HCT116 (cell line): ENCODE measurements around the gene VAV1. TPM values are rescaled to one million over a fixed set of nuclear protein-coding genes. Genes with fewer than 3 reads are reported as not detected.

Experiments
- ATAC-seq: fragments of 200-7000 bp; cut with Tn5 transposase; 2 replicates; pipeline ENCODE4 v1.9.1; 2020; ENCODE audit warnings: mild to moderate bottlenecking, moderate library complexity
- BruUV-seq: library from RNA; stranded (reverse); fragments of 400-500 nt; replicated peaks from 2 replicates; lab custom pipeline; 2021; lab: Mats Ljungman, UMichigan
- CTCF ChIA-PET: fragments of 300-600 bp; sonication (Branson Sonifier 250); formaldehyde crosslinking; loops from one replicate; lab custom pipeline; 2021; ENCODE audit warnings: antibody characterized with exemption; lab: Charles Lee
- POLR2A ChIA-PET: fragments of 300-600, 350-600 bp; sonication (Branson Sonifier 250); formaldehyde crosslinking; loops from one replicate; lab custom pipeline; 2021; ENCODE audit warnings: antibody characterized with exemption; lab: Charles Lee
- RAD21 ChIA-PET, 2 experiments: fragments of 300-600 bp; sonication (Branson Sonifier 250); formaldehyde crosslinking; loops; one replicate each; lab custom pipeline; 2023; ENCODE audit warnings: low total read pairs in 2 of 2; ENCODE audit not compliant: uncharacterized antibody in 2 of 2, unreplicated experiment in 2 of 2, low non-redundant PET in 1 of 2; lab: Charles Lee
- DNase-seq: peaks from one replicate; pipeline ENCODE4 v3.0.0-alpha.2; 2010; ENCODE audit warnings: low read depth, low spot score
- H2AFZ ChIP-seq: fragments of 200-600 bp; shearing (Covaris generic), sonication (generic); 2 replicates; pipeline ENCODE4 v1.6.1; 2017; ENCODE audit warnings: low read depth, mixed run types, mixed read lengths, antibody characterized with exemption, low read length; ENCODE audit not compliant: poor library complexity, severe bottlenecking
- H3K27ac ChIP-seq: 2 replicates; pipeline ENCODE4 v1.5.1; 2012; ENCODE audit warnings: low read depth, low read length
- H3K27me3 ChIP-seq: fragments of 200-600 bp; sonication (generic); 2 replicates; pipeline ENCODE4 v1.6.1; 2016; ENCODE audit warnings: mixed run types, low read length, mixed read lengths; ENCODE audit not compliant: insufficient read depth
- H3K36me3 ChIP-seq, 2 experiments: fragments of 200-500 bp in 1 of 2; fragments of 200-600 bp in 1 of 2; sonication (Bioruptor generic) in 1 of 2; sonication (generic) in 1 of 2; 2 replicates each; pipeline versions ENCODE4 v1.5.1 to v1.6.1; 2014 to 2016; ENCODE audit warnings: low read length in 2 of 2, inconsistent platforms in 1 of 2, mixed read lengths in 1 of 2, mixed run types in 1 of 2; ENCODE audit not compliant: insufficient read depth in 2 of 2, control insufficient read depth in 1 of 2
- H3K4me1 ChIP-seq, 2 experiments: fragments of 200-600 bp in 1 of 2; sonication (generic) in 1 of 2; 2 replicates each; pipeline versions ENCODE4 v1.5.1 to v1.6.1; 2012 to 2017; ENCODE audit warnings: low read length in 2 of 2, inconsistent platforms in 1 of 2, mild to moderate bottlenecking in 1 of 2, mixed read lengths in 1 of 2, mixed run types in 1 of 2, moderate library complexity in 1 of 2; ENCODE audit not compliant: insufficient read depth in 2 of 2, control insufficient read depth in 1 of 2
- H3K4me2 ChIP-seq: fragments of 200-600 bp; sonication (generic); 2 replicates; pipeline ENCODE4 v1.6.1; 2017; ENCODE audit warnings: mixed run types, low read length, mixed read lengths
- H3K4me3 ChIP-seq, 2 experiments: fragments of 200-600 bp in 1 of 2; sonication (generic) in 1 of 2; replicated peaks in 1 of 2; 2 replicates each; pipeline ENCODE4 v1.5.1; 2011 to 2016; ENCODE audit warnings: low read length in 2 of 2, control low read depth in 1 of 2, low read depth in 1 of 2, mild to moderate bottlenecking in 1 of 2, mixed read lengths in 1 of 2, mixed run types in 1 of 2
- H3K79me2 ChIP-seq: fragments of 200-600 bp; sonication (generic); 2 replicates; pipeline ENCODE4 v1.6.1; 2017; ENCODE audit warnings: mild to moderate bottlenecking, mixed run types, low read length, moderate library complexity, mixed read lengths; ENCODE audit not compliant: insufficient read depth
- H3K9ac ChIP-seq: fragments of 200-600 bp; sonication (generic); 2 replicates; pipeline ENCODE4 v1.6.1; 2016; ENCODE audit warnings: low read length, mixed read lengths
- H3K9me2 ChIP-seq: fragments of 200-600 bp; sonication (generic), shearing (Covaris generic); 2 replicates; pipeline ENCODE4 v1.6.1; 2017; ENCODE audit warnings: mixed run types, mild to moderate bottlenecking, moderate library complexity; ENCODE audit not compliant: insufficient read depth
- H3K9me3 ChIP-seq, 2 experiments: fragments of 200-500 bp in 1 of 2; fragments of 200-600 bp in 1 of 2; sonication (Bioruptor generic) in 1 of 2; sonication (generic) in 1 of 2; 2 replicates each; pipeline ENCODE4 v1.6.1; 2014 to 2017; ENCODE audit warnings: low read length in 2 of 2, mixed read lengths in 2 of 2, inconsistent platforms in 1 of 2, low read depth in 1 of 2, mild to moderate bottlenecking in 1 of 2, mixed run types in 1 of 2, moderate library complexity in 1 of 2; ENCODE audit not compliant: control insufficient read depth in 1 of 2, insufficient read depth in 1 of 2
- H4K20me1 ChIP-seq: fragments of 200-600 bp; sonication (generic), shearing (Covaris generic); 2 replicates; pipeline ENCODE4 v1.6.1; 2017; ENCODE audit warnings: mixed run types, mild to moderate bottlenecking, moderate library complexity; ENCODE audit not compliant: insufficient read depth
- CBX3 ChIP-seq: IDR thresholded peaks from 2 replicates; pipeline ENCODE4 v1.6.1; 2012; ENCODE audit warnings: low read depth
- CEBPB ChIP-seq: IDR thresholded peaks from 2 replicates; pipeline ENCODE4 v1.6.1; 2012; ENCODE audit warnings: low read depth
- EZH2 ChIP-seq: fragments of 200-600 bp; sonication (generic); IDR thresholded peaks from 2 replicates; pipeline ENCODE4 v1.6.1; 2017; ENCODE audit warnings: antibody characterized with exemption, mixed run types
- EZH2phosphoT487 ChIP-seq: fragments of 200-600 bp; IDR thresholded peaks from 2 replicates; pipeline ENCODE4 v1.6.1; 2018; ENCODE audit warnings: antibody characterized with exemption, borderline replicate concordance
- POLR2A ChIP-seq: IDR thresholded peaks from 2 replicates; pipeline ENCODE4 v1.7.0; 2011; ENCODE audit warnings: borderline replicate concordance; ENCODE audit not compliant: insufficient read depth, insufficient read length; ENCODE audit errors: extremely low read depth
- POLR2AphosphoS5 ChIP-seq: IDR thresholded peaks from 2 replicates; pipeline ENCODE4 v1.6.1; 2011; ENCODE audit warnings: mild to moderate bottlenecking, low read depth, low read length, moderate library complexity
- SIN3A ChIP-seq: IDR thresholded peaks from 2 replicates; pipeline ENCODE4 v1.6.1; 2012; ENCODE audit warnings: low read depth
- ZBTB33 ChIP-seq: IDR thresholded peaks from 2 replicates; pipeline ENCODE4 v1.6.1; 2011; ENCODE audit warnings: mild to moderate bottlenecking, low read length, moderate library complexity; ENCODE audit not compliant: insufficient replicate concordance; ENCODE audit errors: extremely low read depth
- intact Hi-C: fragments of 100-400 bp; cut with micrococcal nuclease; formaldehyde crosslinking; loops from 2 replicates; pipeline ENCODE4 v1.10.0; 2022
- total RNA-seq: library from RNA; stranded (reverse); gene quantifications from one replicate; pipeline ENCODE4 v1.2.1, GENCODE V29; 2021; ENCODE audit not compliant: unreplicated experiment

VAV1 gene
- total RNA-seq, 1 experiment from 2014 or later: 20.6 TPM

GRCh38 chr19:6773323-6773931, 919 bp downstream of the VAV1 start:
- Histone ChIP-seq H3K9ac (no peak overlapping the region), H3K9me2 (no peaks in the 10 kb centered on the region), H3K79me2 (no peaks in the 10 kb centered on the region), H3K4me3 (no peak overlapping the region), H4K20me1 (no peaks in the 10 kb centered on the region), H3K36me3 (no peaks in the 10 kb centered on the region), H3K9me3 (no peaks in the 10 kb centered on the region), H3K4me2 (no peak overlapping the region), H3K4me1 (peaks cover 0 to 6% of the 10 kb centered on the region in 2 experiments; a peak in 1 of 4 replicates), H3K27me3 (no peaks in the 10 kb centered on the region), H3K27ac (no peak overlapping the region), H2AFZ (no peak overlapping the region)
- BruUV-seq: no TSS peak
- ATAC-seq (no peak), DNase-seq (no peak)
- POLR2A ChIA-PET: no interaction called here
- CTCF ChIA-PET: no interaction called here
- intact Hi-C loops: no loop called here
- TF ChIP-seq POLR2AphosphoS5: no peak
- TF ChIP-seq POLR2A: no peak
- no peak for TF ChIP-seq CBX3
- TF ChIP-seq SIN3A: no peak
- no peak for TF ChIP-seq ZBTB33
- TF ChIP-seq EZH2phosphoT487: no peak
- no peak for TF ChIP-seq CEBPB
- TF ChIP-seq EZH2: no peak
- RAD21 ChIA-PET: no interaction called here
